IPS-18c (cell line): ENCODE results near the gene TIGD1.

ENCODE experiments used
- H3K4me3 ChIP-seq: 2 replicates; pipeline ENCODE4 v1.7.0; 2013; ENCODE audit warnings: low read depth, mild to moderate bottlenecking, low read length, moderate library complexity; ENCODE audit not compliant: insufficient read depth
- H3K9me3 ChIP-seq: one replicate; pipeline ENCODE4 v1.6.1; 2013; ENCODE audit warnings: mild to moderate bottlenecking, low read length, moderate library complexity; ENCODE audit not compliant: control insufficient read depth, insufficient read depth

TIGD1 gene

GRCh38 chr2:232519581-232520438 is 30.5 kb downstream of the TIGD1 start, which contains the start of gene PRSS56:
TSS of gene PRSS56 (plus strand) at chr2:232520388. CDS start at chr2:232520599, 211 bp downstream.
- Histone ChIP-seq H3K4me3 (no peak within 1 kb of the TSS), H3K9me3 (no peaks in the 10 kb centered on the region)

- Histone ChIP-seq H3K9me3 (no peaks in the 10 kb centered on the region), H3K4me3 (no peak overlapping the region)
These were observed 31.5 kb downstream of the TIGD1 start for GRCh38 chr2:232518844-232519243.

GRCh38 chr2:232516551-232516950 is 33.8 kb downstream of the TIGD1 start:
- H3K4me3 ChIP-seq = no peak overlapping the region
- H3K9me3 ChIP-seq = no peaks in the 10 kb centered on the region

- Histone ChIP-seq H3K9me3 (no peaks in the 10 kb centered on the region), H3K4me3 (no peak overlapping the region)
These were observed 34.7 kb downstream of the TIGD1 start for GRCh38 chr2:232515639-232516038.

GRCh38 chr2:232513353-232513752 is 37.0 kb downstream of the TIGD1 start:
- no peak overlapping the region for H3K4me3 ChIP-seq

GRCh38 chr2:232512602-232513001 is 37.8 kb downstream of the TIGD1 start:
- Histone ChIP-seq H3K9me3 (no peaks in the 10 kb centered on the region), H3K4me3 (no peak overlapping the region)

More at GRCh38 chr2:232513353-232513752, 37.0 kb downstream of the TIGD1 start:
- H3K9me3 ChIP-seq = no peaks in the 10 kb centered on the region

- no peak overlapping the region for H3K4me3 ChIP-seq
- H3K9me3 ChIP-seq = no peaks in the 10 kb centered on the region
These were observed 38.9 kb downstream of the TIGD1 start for GRCh38 chr2:232511336-232511890.

GRCh38 chr2:232508251-232508650 is 42.1 kb downstream of the TIGD1 start:
- H3K4me3 ChIP-seq = no peak overlapping the region
- H3K9me3 ChIP-seq = no peaks in the 10 kb centered on the region

- no peaks in the 10 kb centered on the region for H3K9me3 ChIP-seq
- no peak overlapping the region for H3K4me3 ChIP-seq
These were observed 43.6 kb downstream of the TIGD1 start for GRCh38 chr2:232506709-232507108.

GRCh38 chr2:232505856-232506255 is 44.5 kb downstream of the TIGD1 start:
- no peak overlapping the region for H3K4me3 ChIP-seq
- no peaks in the 10 kb centered on the region for H3K9me3 ChIP-seq

GRCh38 chr2:232504438-232504837 is 45.9 kb downstream of the TIGD1 start:
- Histone ChIP-seq H3K9me3 (no peaks in the 10 kb centered on the region), H3K4me3 (no peak overlapping the region)

GRCh38 chr2:232503809-232504323 is 46.5 kb downstream of the TIGD1 start:
- H3K9me3 ChIP-seq = no peaks in the 10 kb centered on the region
- peak overlapping the region; percentile 62 for H3K4me3 ChIP-seq

GRCh38 chr2:232502911-232503808 is 47.2 kb downstream of the TIGD1 start:
- Histone ChIP-seq H3K4me3 (peak overlapping the region; percentile 62), H3K9me3 (no peaks in the 10 kb centered on the region)

GRCh38 chr2:232502511-232502910 is 47.8 kb downstream of the TIGD1 start:
- Histone ChIP-seq H3K4me3 (peak overlapping the region; percentile 62), H3K9me3 (no peaks in the 10 kb centered on the region)

GRCh38 chr2:232501794-232502390 is 48.5 kb downstream of the TIGD1 start:
- Histone ChIP-seq H3K9me3 (no peaks in the 10 kb centered on the region), H3K4me3 (no peak overlapping the region)

- Histone ChIP-seq H3K4me3 (no peak overlapping the region), H3K9me3 (no peaks in the 10 kb centered on the region)
These were observed 49.0 kb downstream of the TIGD1 start for GRCh38 chr2:232501331-232501771.

- H3K9me3 ChIP-seq = no peaks in the 10 kb centered on the region
- H3K4me3 ChIP-seq = no peak overlapping the region
These were observed 51.9 kb downstream of the TIGD1 start for GRCh38 chr2:232498452-232498851.
